ENCODE measurements around the gene ARMC12.

- TF ChIP-seq CTCF (IDR thresholded peaks at IDR 0.05), result no peak
- TF ChIP-seq USF2 (CRISPR knock-in tag; IDR thresholded peaks at IDR 0.05), result no peak
- no peak for TF ChIP-seq CREB1 (CRISPR knock-in tag; IDR thresholded peaks at IDR 0.05)
- no peak for TF ChIP-seq FOXP1 (CRISPR knock-in tag; IDR thresholded peaks at IDR 0.05; ENCODE audit: borderline replicate concordance)
- TF ChIP-seq ZNF121 (CRISPR knock-in tag; IDR thresholded peaks at IDR 0.05), result no peak
- no peak for TF ChIP-seq ATF6 (CRISPR knock-in tag; IDR thresholded peaks at IDR 0.05)
- TF ChIP-seq ZNF232 (CRISPR knock-in tag; IDR thresholded peaks at IDR 0.05), result no peak
- TF ChIP-seq ATF3 (CRISPR knock-in tag; conservative IDR thresholded peaks at IDR 0.05), result no peak
- TF ChIP-seq SP1 (CRISPR knock-in tag; conservative IDR thresholded peaks at IDR 0.05), result no peak
- TF ChIP-seq MLX (CRISPR knock-in tag; IDR thresholded peaks at IDR 0.05), result no peak
- no peak for TF ChIP-seq IRF1 (CRISPR knock-in tag; IDR thresholded peaks at IDR 0.05)
Observed at GRCh38 chr6:35769211-35769610, 32.4 kb downstream of the ARMC12 start.
